GM12801 (cell line): ENCODE data around the gene FGL2.

ENCODE experiments used
- CTCF ChIP-seq: IDR thresholded peaks from one replicate; pipeline ENCODE4 v1.5.1; 2011; ENCODE audit warnings: control low read depth; ENCODE audit not compliant: insufficient read length; ENCODE audit errors: extremely low read depth

Gene FGL2, protein sequence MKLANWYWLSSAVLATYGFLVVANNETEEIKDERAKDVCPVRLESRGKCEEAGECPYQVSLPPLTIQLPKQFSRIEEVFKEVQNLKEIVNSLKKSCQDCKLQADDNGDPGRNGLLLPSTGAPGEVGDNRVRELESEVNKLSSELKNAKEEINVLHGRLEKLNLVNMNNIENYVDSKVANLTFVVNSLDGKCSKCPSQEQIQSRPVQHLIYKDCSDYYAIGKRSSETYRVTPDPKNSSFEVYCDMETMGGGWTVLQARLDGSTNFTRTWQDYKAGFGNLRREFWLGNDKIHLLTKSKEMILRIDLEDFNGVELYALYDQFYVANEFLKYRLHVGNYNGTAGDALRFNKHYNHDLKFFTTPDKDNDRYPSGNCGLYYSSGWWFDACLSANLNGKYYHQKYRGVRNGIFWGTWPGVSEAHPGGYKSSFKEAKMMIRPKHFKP

GRCh38 chr7:77199013-77199966, at the start of gene FGL2:
FGL2 (minus strand) TSS chr7:77199819; CDS start chr7:77199793, 26 bp downstream.
- TF ChIP-seq CTCF, result no peak

GRCh38 chr7:77248154-77248553, 48.5 kb upstream of the FGL2 start:
- TF ChIP-seq CTCF, result no peak

DNA sequence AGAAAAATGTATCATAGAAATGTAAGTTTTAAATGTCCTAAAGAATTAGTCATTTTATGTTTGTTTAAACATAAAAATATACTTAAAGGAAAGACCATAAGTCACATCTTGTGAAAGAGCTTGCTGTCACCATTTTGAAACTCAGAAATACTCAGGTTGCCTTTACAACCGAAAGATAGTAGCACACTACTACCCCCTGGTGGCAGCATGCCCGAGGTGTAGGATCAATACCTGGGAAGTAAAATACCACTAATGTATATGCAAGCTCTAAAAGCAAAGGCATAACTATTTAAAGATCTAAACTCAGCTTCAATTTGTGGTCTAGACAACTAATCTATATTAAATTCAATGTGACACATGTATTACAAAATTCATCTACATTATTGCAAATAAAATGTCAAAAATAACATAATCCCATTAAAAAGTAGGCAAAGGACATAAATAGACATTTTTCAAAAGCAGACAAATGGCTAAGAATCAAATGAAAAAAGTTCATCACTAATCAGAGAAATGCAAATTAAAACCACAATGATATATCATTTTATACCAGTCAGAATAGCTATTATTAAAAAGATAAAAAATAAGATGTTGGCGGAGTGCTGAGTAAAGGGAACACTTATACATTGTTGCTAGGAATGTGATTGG, 47.7 kb upstream of the FGL2 start:
- no peak for TF ChIP-seq CTCF

GRCh38 chr7:77246026-77246640, 46.5 kb upstream of the FGL2 start:
- TF ChIP-seq CTCF, result no peak

DNA sequence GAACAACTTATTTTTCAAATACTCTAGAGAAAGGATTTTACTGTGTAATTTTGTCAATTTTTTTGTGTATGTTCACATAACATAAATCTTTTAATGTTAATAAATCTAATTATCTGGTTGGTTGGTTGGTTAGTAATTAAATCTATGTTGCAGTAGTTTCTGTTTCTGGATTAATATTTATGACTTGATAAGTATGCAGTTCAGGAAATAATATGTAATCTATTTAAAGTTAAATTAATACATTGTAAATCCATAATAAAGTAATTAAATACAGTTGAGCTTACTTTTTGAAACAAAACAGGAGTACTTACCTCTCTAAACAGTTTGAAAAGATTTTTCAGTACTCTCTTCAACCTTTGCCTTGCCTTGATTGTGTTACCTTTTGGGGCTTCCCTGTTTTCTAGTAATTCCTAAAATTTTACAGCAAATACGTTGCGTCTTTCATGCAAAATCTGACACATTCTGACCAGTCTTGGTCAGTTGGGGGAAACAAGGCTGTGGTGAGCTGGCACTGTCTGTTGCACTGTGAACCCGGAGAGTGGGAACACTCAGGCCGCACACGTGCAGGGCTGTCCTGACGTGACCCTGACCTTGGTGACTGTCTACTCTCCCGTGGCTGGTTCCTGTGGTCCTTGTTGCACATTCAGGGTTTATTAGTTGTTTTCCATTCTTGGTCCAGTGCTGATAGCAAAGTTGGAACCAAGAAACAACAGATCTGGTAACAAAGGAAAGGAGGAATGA, 45.6 kb upstream of the FGL2 start:
- no peak for TF ChIP-seq CTCF

GRCh38 chr7:77244222-77244934, 44.8 kb upstream of the FGL2 start:
- TF ChIP-seq CTCF, result no peak
